Activated naive CD4-positive, alpha-beta T cell treated with anti-CD3 and anti-CD28 coated beads for 36 hours (primary cell): ENCODE measurements around the gene MPND. TPM values are rescaled to one million over a fixed set of nuclear protein-coding genes. Genes with fewer than 3 reads are reported as not detected.

Source experiments
- CTCF ChIA-PET: fragments of 350-600 bp; sonication (Branson Sonifier 250); formaldehyde crosslinking; loops from one replicate; lab custom pipeline; 2021; ENCODE audit warnings: antibody characterized with exemption; lab: Charles Lee
- DNase-seq: peaks from one replicate; pipeline ENCODE4 v3.0.0-alpha.2; 2020
- H3K27ac Mint-ChIP-seq: one replicate; pipeline ENCODE4 v1.8.0; 2021; ENCODE audit warnings: mild to moderate bottlenecking, mixed read lengths
- H3K27me3 Mint-ChIP-seq: one replicate; pipeline ENCODE4 v1.8.0; 2021; ENCODE audit warnings: low read depth, mixed read lengths
- H3K36me3 Mint-ChIP-seq: one replicate; pipeline ENCODE4 v1.8.0; 2021; ENCODE audit warnings: low read depth, mixed read lengths
- H3K4me1 Mint-ChIP-seq: one replicate; pipeline ENCODE4 v1.8.0; 2021; ENCODE audit warnings: low read depth, mixed read lengths
- H3K4me3 Mint-ChIP-seq: one replicate; pipeline ENCODE4 v1.8.0; 2021; ENCODE audit warnings: mild to moderate bottlenecking, moderate library complexity, mixed read lengths
- H3K9me3 Mint-ChIP-seq: one replicate; pipeline ENCODE4 v1.8.0; 2021; ENCODE audit warnings: mixed read lengths
- intact Hi-C: fragments of 100-400 bp; cut with micrococcal nuclease; formaldehyde crosslinking; loops from one replicate; pipeline ENCODE4 v1.15.1; 2023
- total RNA-seq, 2 experiments: library from RNA; stranded (reverse); gene quantifications; one replicate each; pipeline ENCODE4 v1.2.3, GENCODE V29; 2021

The MPND gene
- total RNA-seq, 2 experiments from 2014 or later: 16.3 to 18.6 TPM

GRCh38 chr19:4391701-4392483, 48.5 kb downstream of the MPND start:
- H3K4me1 Mint-ChIP-seq: peaks cover 65% of the 10 kb centered on the region
- peaks cover 10% of the 10 kb centered on the region for H3K36me3 Mint-ChIP-seq
- H3K27me3 Mint-ChIP-seq: no peaks in the 10 kb centered on the region
- no peak for DNase-seq
- no peak overlapping the region for H3K4me3 Mint-ChIP-seq
- CTCF ChIA-PET: no interaction called here
- H3K27ac Mint-ChIP-seq: no peak overlapping the region
- intact Hi-C loops: no loop called here
- no peaks in the 10 kb centered on the region for H3K9me3 Mint-ChIP-seq

GRCh38 chr19:4393947-4394590, 50.7 kb downstream of the MPND start:
- intact Hi-C loops: no loop called here
- Mint-ChIP-seq H3K9me3 (no peaks in the 10 kb centered on the region), H3K27ac (no peak overlapping the region), H3K36me3 (peaks cover 16% of the 10 kb centered on the region), H3K4me1 (peaks cover 81% of the 10 kb centered on the region), H3K27me3 (no peaks in the 10 kb centered on the region), H3K4me3 (no peak overlapping the region)
- CTCF ChIA-PET: interaction anchor here (1.0 to 2.0 kb wide), 2 partner anchors 24 to 50 kb away, joined by 3 to 6 read pairs; partner anchors contain the start of gene MPND
- no peak for DNase-seq

- Mint-ChIP-seq H3K9me3 (no peaks in the 10 kb centered on the region), H3K36me3 (peaks cover 14% of the 10 kb centered on the region), H3K27me3 (no peaks in the 10 kb centered on the region), H3K27ac (no peak overlapping the region), H3K4me3 (no peak overlapping the region), H3K4me1 (peaks cover 79% of the 10 kb centered on the region)
- no peak for DNase-seq
- intact Hi-C loops: no loop called here
- CTCF ChIA-PET: no interaction called here
Observed at GRCh38 chr19:4396949-4397783, 53.8 kb downstream of the MPND start.

GRCh38 chr19:4399812-4400134, 56.4 kb downstream of the MPND start:
- H3K27me3 Mint-ChIP-seq: no peaks in the 10 kb centered on the region
- peak overlapping the region; percentile 78 for H3K27ac Mint-ChIP-seq
- intact Hi-C loops: loop anchor here (1.0 to 5.0 kb wide), 8 partner anchors 20 to 637 kb away; partner anchors contain the start of genes APBA3, FEM1A, MPND and MRPL54
- no peaks in the 10 kb centered on the region for H3K9me3 Mint-ChIP-seq
- CTCF ChIA-PET: interaction anchor here (0.6 to 2.1 kb wide), 11 partner anchors 16 to 133 kb away, joined by 3 to 10 read pairs (median 5); partner anchors contain the start of genes HDGFL2, MPND and STAP2
- peak; percentile 21 for DNase-seq
- H3K36me3 Mint-ChIP-seq: peaks cover 27% of the 10 kb centered on the region
- H3K4me3 Mint-ChIP-seq: peak overlapping the region; percentile 82
- H3K4me1 Mint-ChIP-seq: peaks cover 75% of the 10 kb centered on the region

- H3K9me3 Mint-ChIP-seq: no peaks in the 10 kb centered on the region
- CTCF ChIA-PET: interaction anchor here (0.6 to 2.1 kb wide), 14 partner anchors 17 to 136 kb away, joined by 3 to 10 read pairs (median 5); partner anchors contain the start of genes HDGFL2, MPND and STAP2
- peak within 1 kb of the TSS; percentile 93 for H3K27ac Mint-ChIP-seq
- H3K4me3 Mint-ChIP-seq: peak within 1 kb of the TSS; percentile 94
- intact Hi-C loops: loop anchor here (1.0 to 5.0 kb wide), 8 partner anchors 21 to 638 kb away; partner anchors contain the start of genes APBA3, FEM1A, MPND and MRPL54
- H3K27me3 Mint-ChIP-seq: no peaks in the 10 kb centered on the region
- peaks cover 30% of the 10 kb centered on the region for H3K36me3 Mint-ChIP-seq
- peak; percentile 94 for DNase-seq
- peaks cover 73% of the 10 kb centered on the region for H3K4me1 Mint-ChIP-seq
Observed at GRCh38 chr19:4400135-4400936, 57.0 kb downstream of the MPND start, which contains the start of gene SH3GL1. Gene SH3GL1, minus strand, starts transcription at chr19:4400547. Its CDS starts 179 bp downstream, at chr19:4400368.

GRCh38 chr19:4401769-4402170, 58.4 kb downstream of the MPND start:
- no peak for DNase-seq
- Mint-ChIP-seq H3K27ac (peak overlapping the region; percentile 93), H3K9me3 (no peaks in the 10 kb centered on the region), H3K36me3 (peaks cover 31% of the 10 kb centered on the region), H3K27me3 (no peaks in the 10 kb centered on the region), H3K4me1 (peaks cover 66% of the 10 kb centered on the region), H3K4me3 (peak overlapping the region; percentile 94)
- CTCF ChIA-PET: interaction anchor here (0.6 to 2.1 kb wide), 8 partner anchors 49 to 528 kb away, joined by 3 to 10 read pairs (median 4); partner anchors contain the start of gene HDGFL2
- intact Hi-C loops: loop anchor here (1.0 to 5.0 kb wide), 5 partner anchors 56 to 639 kb away; partner anchors contain the start of genes APBA3, FEM1A, MRPL54 and UBXN6

GRCh38 chr19:4402171-4403004, 59.0 kb downstream of the MPND start, which contains the start of gene CHAF1A:
Gene CHAF1A, plus strand, starts transcription at chr19:4402640. Its CDS starts 123 bp downstream, at chr19:4402763.
- Mint-ChIP-seq H3K4me1 (peaks cover 61% of the 10 kb centered on the region), H3K36me3 (peaks cover 31% of the 10 kb centered on the region)
- intact Hi-C loops: loop anchor here (1.0 to 5.0 kb wide), 5 partner anchors 55 to 640 kb away; partner anchors contain the start of genes APBA3, FEM1A, MRPL54 and UBXN6

GRCh38 chr19:4403005-4403761, 59.8 kb downstream of the MPND start:
- intact Hi-C loops: loop anchor here (2.0 to 5.0 kb wide), 3 partner anchors 336 to 641 kb away; partner anchors contain the start of genes APBA3, FEM1A, MRPL54 and ZBTB7A
- Mint-ChIP-seq H3K4me3 (peak overlapping the region; percentile 94), H3K9me3 (no peaks in the 10 kb centered on the region), H3K27ac (peak overlapping the region; percentile 83), H3K36me3 (peaks cover 30% of the 10 kb centered on the region), H3K27me3 (no peaks in the 10 kb centered on the region), H3K4me1 (peaks cover 55% of the 10 kb centered on the region)
- CTCF ChIA-PET: interaction anchor here (1.0 to 1.3 kb wide), 2 partner anchors 33 to 154 kb away, joined by 3 to 4 read pairs; no protein-coding TSS in a partner anchor
- DNase-seq: peak; percentile 18

More at GRCh38 chr19:4402171-4403004, 59.0 kb downstream of the MPND start, which contains the start of gene CHAF1A:
- CTCF ChIA-PET: interaction anchor here (0.6 to 1.4 kb wide), 6 partner anchors 32 to 527 kb away, joined by 3 to 6 read pairs (median 4); no protein-coding TSS in a partner anchor
- peak within 1 kb of the TSS; percentile 94 for H3K4me3 Mint-ChIP-seq
- H3K9me3 Mint-ChIP-seq: no peaks in the 10 kb centered on the region
- DNase-seq: peak; percentile 100
- H3K27ac Mint-ChIP-seq: peak within 1 kb of the TSS; percentile 93
- H3K27me3 Mint-ChIP-seq: no peaks in the 10 kb centered on the region

GRCh38 chr19:4405977-4406376, 62.6 kb downstream of the MPND start:
- no peak for DNase-seq
- Mint-ChIP-seq H3K9me3 (no peaks in the 10 kb centered on the region), H3K27me3 (no peaks in the 10 kb centered on the region), H3K4me3 (no peak overlapping the region), H3K27ac (no peak overlapping the region), H3K36me3 (peaks cover 42% of the 10 kb centered on the region), H3K4me1 (peaks cover 35% of the 10 kb centered on the region)
- CTCF ChIA-PET: interaction anchor here (0.6 to 1.1 kb wide), 3 partner anchors 139 to 147 kb away, joined by 3 to 5 read pairs (median 4); no protein-coding TSS in a partner anchor
- intact Hi-C loops: no loop called here
